Epithelial cell of esophagus (primary cell): Measurements from ENCODE around the gene SIK3.
A peak's percentile ranks its signal among the peaks of the same experiment; 100 is the strongest.

Source experiments
- DNase-seq: peaks from one replicate; pipeline ENCODE4 v3.0.0; 2010; ENCODE audit warnings: low read depth
- H3K4me3 ChIP-seq: 2 replicates; pipeline ENCODE4 v1.5.1; 2011; ENCODE audit warnings: mild to moderate bottlenecking, low read length, control low read depth
- CTCF ChIP-seq: IDR thresholded peaks from 2 replicates; pipeline ENCODE4 v1.5.1; 2011; ENCODE audit warnings: low read depth, mild to moderate bottlenecking, low read length, control low read depth, inconsistent platforms; ENCODE audit not compliant: insufficient read depth; ENCODE audit errors: missing control alignments

Gene SIK3

GRCh38 chr11:116989184-116989583, 109.0 kb downstream of the SIK3 start:
- no peak for DNase-seq
- no peak for TF ChIP-seq CTCF
- H3K4me3 ChIP-seq: no peak overlapping the region

GRCh38 chr11:116986521-116987105, 111.6 kb downstream of the SIK3 start:
- peak; percentile 96 for DNase-seq
- TF ChIP-seq CTCF: no peak
- H3K4me3 ChIP-seq: no peak overlapping the region

GRCh38 chr11:116984589-116984988, 113.6 kb downstream of the SIK3 start:
- no peak for TF ChIP-seq CTCF
- no peak overlapping the region for H3K4me3 ChIP-seq
- DNase-seq: peak; percentile 82

GRCh38 chr11:116984186-116984585, 114.0 kb downstream of the SIK3 start:
- no peak overlapping the region for H3K4me3 ChIP-seq
- TF ChIP-seq CTCF: no peak
- DNase-seq: no peak

GRCh38 chr11:116981266-116981885, 116.9 kb downstream of the SIK3 start:
- H3K4me3 ChIP-seq: no peak overlapping the region
- DNase-seq: no peak
- no peak for TF ChIP-seq CTCF

- no peak for TF ChIP-seq CTCF
- no peak for DNase-seq
- H3K4me3 ChIP-seq: no peak overlapping the region
Observed at GRCh38 chr11:116980136-116980793, 118.0 kb downstream of the SIK3 start.
